HG03025 (cell line): Measurements from ENCODE around the gene C1orf115.
"Not testable (repeated sequence)": the region's sequence is repeated elsewhere in the genome, so short reads cannot be mapped to it uniquely, and the experiment has no call there.

ENCODE experiments used
- ATAC-seq: cut with Tn5 transposase; IDR thresholded peaks from one replicate; pipeline ENCODE4 v1.9.1; 2021; ENCODE audit warnings: mild to moderate bottlenecking, moderate library complexity; ENCODE audit not compliant: unreplicated experiment, low FRiP score

Gene C1orf115

DNA sequence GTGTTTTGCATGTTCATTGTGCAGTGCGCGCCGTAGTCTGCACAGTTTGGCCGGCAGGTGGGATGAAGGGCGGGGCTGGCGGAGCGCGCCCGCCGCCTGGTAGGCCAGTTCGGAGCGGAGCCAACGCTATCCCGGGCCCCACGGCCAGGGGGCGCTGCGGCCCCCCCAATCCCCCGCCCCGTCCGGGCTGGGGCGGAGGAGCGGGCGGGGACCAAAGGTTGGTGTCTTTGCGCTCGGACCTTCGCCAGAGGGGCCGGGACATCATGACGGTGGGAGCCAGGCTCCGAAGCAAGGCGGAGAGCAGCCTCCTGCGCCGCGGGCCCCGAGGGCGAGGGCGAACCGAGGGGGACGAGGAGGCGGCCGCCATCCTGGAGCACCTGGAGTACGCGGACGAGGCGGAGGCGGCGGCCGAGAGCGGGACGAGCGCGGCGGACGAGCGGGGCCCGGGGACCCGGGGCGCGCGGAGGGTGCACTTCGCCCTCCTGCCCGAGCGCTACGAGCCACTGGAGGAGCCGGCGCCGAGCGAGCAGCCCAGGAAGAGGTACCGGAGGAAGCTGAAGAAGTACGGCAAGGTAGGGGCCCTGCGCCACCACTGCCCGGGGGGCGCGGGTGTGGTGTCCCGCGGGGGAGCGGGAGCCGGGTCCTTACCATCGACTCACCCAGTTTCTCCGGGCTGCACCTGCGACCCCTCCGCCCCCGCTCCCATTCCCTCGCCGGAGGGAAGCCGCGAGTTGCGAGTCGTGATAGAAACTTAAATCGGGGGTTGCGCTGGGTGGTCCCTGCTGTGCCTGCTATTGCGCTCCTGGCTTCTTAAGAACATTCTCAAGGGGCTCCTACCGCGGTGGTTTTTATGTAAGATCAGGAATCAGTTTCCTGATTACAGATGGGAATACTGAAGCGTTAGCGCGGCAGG lies at the start of gene C1orf115:
C1orf115 (plus strand) TSS at position 224 of the 913 bp plus-strand sequence; CDS start at position 264, 40 bp downstream.
- peak; percentile 96 for ATAC-seq

DNA sequence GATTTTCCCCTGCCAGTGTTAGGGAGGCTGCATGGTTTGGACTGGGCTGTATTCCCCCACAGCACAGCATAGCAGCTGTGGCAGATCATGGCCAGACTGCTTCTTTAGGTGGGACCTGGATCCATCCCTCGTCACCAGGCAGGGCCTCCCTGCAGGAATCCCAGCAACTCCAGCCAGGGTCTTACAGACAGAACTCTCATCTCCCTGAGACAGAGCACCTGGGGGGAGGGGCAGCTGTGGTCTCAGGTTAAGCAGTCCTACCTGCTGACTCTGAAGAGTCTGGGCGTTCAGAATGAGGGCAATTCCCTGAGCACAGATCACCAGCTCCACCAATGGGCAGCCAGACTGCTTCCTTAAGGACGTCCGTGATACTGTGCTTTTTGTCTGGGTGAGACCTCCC lies 47.9 kb upstream of the C1orf115 start:
- ATAC-seq, result no peak

GRCh38 chr1:220652995-220653394 lies 37.2 kb upstream of the C1orf115 start:
- ATAC-seq, result no peak

GRCh38 chr1:220655509-220655908 lies 34.7 kb upstream of the C1orf115 start:
- ATAC-seq, result peak; percentile 99

GRCh38 chr1:220655961-220656740 lies 34.0 kb upstream of the C1orf115 start:
- ATAC-seq, result peak; percentile 21

- no peak for ATAC-seq
Observed at GRCh38 chr1:220666349-220666748, 23.8 kb upstream of the C1orf115 start.

DNA sequence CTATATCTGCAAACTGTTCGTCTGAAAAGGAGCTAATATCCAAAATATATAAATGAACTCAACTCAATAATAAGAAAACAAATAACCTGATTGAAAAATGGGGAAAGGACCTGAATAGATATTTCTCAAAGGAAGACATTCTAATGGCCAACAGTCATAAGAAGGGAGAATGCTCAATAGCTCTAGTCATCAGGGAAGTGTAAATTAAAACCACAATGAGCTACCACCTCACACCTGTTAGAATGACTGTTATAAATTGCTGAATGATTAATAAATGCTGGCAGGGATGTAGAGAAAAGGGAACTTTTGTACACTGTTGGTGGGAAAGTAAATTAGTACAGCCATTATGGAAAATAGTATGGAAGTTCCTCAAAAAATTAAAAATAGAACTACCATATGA lies 21.2 kb upstream of the C1orf115 start:
- no peak for ATAC-seq

DNA sequence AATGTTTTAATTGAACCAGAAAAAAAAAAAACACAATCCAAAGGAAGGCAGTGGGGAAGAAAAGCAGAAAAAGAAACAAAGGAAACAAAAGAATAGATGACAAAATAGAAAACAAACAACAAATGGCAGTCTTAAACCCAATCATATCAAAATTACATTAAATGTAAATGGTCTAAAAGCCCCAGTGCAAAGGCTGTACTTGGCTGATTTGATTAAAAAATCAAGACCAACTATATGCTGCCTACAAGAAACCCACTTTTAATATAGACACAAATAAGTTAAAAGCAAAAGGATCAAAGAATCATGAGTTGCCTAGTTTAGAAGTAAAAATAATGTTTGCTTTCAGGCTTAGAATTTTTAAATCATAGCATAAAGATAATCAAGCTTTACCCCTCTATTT lies 19.8 kb upstream of the C1orf115 start:
- no peak for ATAC-seq

GRCh38 chr1:220673921-220674320 lies 16.2 kb upstream of the C1orf115 start:
- ATAC-seq, result no peak

DNA sequence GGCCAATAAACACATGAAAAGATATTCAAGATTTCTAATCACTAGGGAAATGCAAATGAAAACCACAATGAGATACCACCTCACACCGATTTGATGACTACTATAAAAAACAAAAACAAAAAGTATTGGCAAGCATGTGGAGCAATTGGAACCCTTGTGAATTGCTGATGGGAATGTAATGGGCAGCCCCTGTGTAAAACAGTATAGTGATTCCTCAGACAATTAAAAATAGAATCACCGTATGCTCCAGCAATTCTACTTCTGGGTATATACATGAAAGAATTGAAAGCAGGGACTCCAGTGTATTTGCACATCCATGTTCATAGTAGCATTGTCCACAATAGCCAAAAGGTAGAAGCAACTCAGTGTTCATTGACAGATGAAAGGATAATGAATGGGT lies 12.9 kb upstream of the C1orf115 start:
- no peak for ATAC-seq

GRCh38 chr1:220680085-220680687 lies 10.0 kb upstream of the C1orf115 start:
- peak; percentile 90 for ATAC-seq

GRCh38 chr1:220681220-220681880 lies 8.8 kb upstream of the C1orf115 start:
- no peak for ATAC-seq

DNA sequence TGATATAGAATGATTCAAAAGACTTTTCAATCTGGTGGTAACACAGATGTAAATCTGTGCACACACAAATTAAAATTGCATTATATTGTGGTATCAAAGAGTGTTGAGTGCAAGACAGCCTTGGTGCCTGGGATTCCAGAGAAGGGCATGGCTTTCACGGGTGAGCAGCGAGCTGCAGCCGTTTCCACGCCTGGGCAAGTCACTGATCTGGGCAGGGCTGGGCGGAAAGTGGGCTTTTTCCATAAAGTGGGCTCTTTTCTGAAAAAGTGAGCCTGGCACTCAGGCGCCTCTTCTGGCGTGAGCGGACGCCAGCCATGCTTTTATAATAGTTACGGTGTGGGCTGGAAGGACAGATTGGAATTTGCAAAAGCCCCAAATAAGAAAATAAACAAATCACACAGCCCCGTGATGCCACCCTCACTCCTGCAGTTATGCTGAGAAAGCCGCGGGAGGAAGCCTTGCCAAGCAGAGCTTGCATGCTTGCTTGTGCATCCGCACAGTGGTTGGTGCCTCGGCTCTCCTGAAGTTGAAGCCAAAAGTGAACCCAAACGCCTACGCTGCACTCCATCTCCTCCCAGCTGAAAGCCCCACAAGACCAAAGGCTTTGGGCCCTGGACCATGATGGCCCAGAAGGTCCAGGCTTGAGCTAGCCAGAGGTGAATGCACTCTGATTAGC lies 7.1 kb upstream of the C1orf115 start:
- ATAC-seq, result no peak

DNA sequence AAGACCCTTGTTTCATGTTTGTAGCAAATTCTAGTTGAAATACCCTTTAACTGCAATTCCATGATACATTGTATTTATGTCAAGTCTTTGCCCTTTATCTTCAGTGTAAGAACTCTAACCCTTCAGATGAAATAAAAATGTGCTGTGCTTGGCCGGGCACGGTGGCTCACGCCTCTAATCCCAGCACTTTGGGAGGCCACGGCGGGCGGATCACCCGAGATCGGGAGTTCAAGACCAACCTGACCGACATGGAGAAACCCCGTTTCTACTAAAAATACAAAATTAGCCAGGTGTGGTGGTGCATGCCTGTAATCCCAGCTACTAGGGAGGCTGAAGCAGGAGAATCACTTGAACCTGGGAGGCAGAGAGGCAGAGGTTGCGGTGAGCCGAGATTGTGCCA lies 6.4 kb upstream of the C1orf115 start:
- ATAC-seq, result not testable (repeated sequence)

DNA sequence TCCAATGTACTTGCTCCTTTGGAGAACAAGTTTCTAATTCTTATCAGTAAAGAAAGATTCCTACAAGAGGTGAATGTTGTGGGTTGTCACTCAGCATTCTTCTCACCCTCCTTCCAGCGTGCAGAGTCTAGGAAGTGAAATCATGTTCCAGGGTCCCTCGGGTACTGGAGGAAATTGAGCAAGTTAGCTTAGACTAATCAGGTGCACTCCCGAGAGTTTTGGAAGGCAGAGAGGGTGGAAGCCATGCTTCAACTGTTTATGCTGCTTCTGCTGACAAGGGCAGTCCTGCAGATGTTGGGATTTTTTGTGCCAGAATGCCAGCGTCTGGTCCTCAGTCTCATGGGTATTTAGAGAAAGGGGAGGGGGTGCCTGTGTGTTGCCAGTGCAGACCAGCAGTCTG lies 5.3 kb upstream of the C1orf115 start:
- ATAC-seq, result no peak

GRCh38 chr1:220685879-220686278 lies 4.3 kb upstream of the C1orf115 start:
- no peak for ATAC-seq

DNA sequence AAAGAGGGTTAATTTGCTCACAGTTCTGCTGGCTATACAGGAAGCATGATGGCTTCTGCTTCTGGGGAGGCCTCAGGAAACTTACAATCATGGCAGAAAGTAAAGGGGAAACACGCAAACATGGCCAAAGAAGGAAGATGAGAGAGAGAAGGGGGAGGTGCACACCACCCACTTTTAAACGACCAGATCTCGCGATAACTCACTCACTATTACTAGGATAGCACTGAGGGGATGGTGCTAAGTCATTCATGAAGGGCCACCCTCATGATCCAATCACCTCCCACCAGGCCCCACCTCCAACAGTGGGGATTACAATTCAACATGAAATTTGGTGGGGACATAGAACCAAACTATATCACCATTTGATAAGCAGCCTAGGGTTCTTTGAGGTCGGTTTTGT lies 2.4 kb upstream of the C1orf115 start:
- ATAC-seq, result no peak

- ATAC-seq, result no peak
Observed at GRCh38 chr1:220689666-220690065, 497 bp upstream of the C1orf115 start.

DNA sequence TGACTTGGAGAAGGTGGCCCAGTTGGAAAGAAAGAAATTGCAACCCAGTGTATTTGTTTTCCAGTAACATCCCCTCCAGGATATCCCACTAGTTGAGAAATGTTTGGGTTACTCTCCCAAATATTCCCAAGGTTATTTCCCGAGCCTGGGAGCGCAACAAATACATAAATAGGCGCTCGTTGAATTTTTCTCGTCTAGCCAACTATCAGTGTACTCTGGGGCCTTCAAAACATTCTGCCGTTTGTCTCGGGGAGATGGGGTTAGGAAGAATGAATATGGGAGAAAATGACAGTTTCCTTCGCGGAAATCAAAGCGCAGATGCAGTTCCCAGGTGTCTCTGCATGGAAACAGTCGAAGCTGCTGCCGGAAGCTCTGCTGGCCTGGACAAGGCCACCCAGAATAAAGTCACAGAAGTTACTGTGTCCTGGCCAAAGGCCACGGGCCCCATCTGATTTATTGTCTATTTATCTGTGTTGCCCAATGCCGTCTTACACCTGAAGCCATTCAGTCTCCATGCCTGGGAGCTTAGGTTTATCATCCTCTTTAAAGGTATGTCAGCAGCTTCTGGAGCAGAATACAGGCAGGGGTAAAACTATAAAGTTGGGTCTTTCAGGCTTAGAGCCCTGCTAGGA lies 1.0 kb downstream of the C1orf115 start:
- no peak for ATAC-seq
